AG04450 (cell line): ENCODE data around the gene RPL18A. TPM values are rescaled to one million over a fixed set of nuclear protein-coding genes. Genes with fewer than 3 reads are reported as not detected.
A peak's percentile ranks its signal among the peaks of the same experiment; 100 is the strongest.

ENCODE experiments used
- CTCF ChIA-PET: fragments of 300-600, 350-600 bp; formaldehyde crosslinking; extraction: SDS; loops from one replicate; lab custom pipeline; 2022; ENCODE audit warnings: antibody characterized with exemption, inconsistent platforms; lab: Charles Lee
- POLR2A ChIA-PET: fragments of 350-600 bp; formaldehyde crosslinking; extraction: SDS; loops from one replicate; lab custom pipeline; 2021; ENCODE audit warnings: antibody characterized with exemption, inconsistent platforms; lab: Yijun Ruan, JAX
- DNase-seq: peaks from one replicate; pipeline ENCODE4 v3.0.0-alpha.2; 2011; ENCODE audit warnings: low read depth, low spot score
- H3K27ac ChIP-seq: one replicate; pipeline ENCODE4 v1.5.1; 2012; ENCODE audit warnings: low read depth, low read length, control low read depth
- H3K27me3 ChIP-seq: one replicate; pipeline ENCODE4 v1.6.0; 2012; ENCODE audit warnings: low read length; ENCODE audit not compliant: control insufficient read depth, insufficient read depth
- H3K4me3 ChIP-seq: 2 replicates; pipeline ENCODE4 v1.5.1; 2011; ENCODE audit warnings: mild to moderate bottlenecking, low read depth, low read length, control low read depth
- H3K9me3 ChIP-seq: 2 replicates; pipeline ENCODE4 v1.5.1; 2012; ENCODE audit warnings: low read length; ENCODE audit not compliant: control insufficient read depth, insufficient read depth
- polyA plus RNA-seq: library from polyadenylated mRNA; depleted of rRNA; stranded (reverse); fragments of >200 nt; gene quantifications from 2 replicates; pipeline ENCODE4 v1.2.3, GENCODE V29; 2011
- TF ChIP-seq, protein P1 (sequence below): IDR thresholded peaks from 2 replicates; pipeline ENCODE4 v1.5.1; 2011; ENCODE audit warnings: low read depth, low read length, control low read depth, inconsistent platforms

Gene RPL18A
- polyA plus RNA-seq, 1 experiment = 890 TPM

DNA sequence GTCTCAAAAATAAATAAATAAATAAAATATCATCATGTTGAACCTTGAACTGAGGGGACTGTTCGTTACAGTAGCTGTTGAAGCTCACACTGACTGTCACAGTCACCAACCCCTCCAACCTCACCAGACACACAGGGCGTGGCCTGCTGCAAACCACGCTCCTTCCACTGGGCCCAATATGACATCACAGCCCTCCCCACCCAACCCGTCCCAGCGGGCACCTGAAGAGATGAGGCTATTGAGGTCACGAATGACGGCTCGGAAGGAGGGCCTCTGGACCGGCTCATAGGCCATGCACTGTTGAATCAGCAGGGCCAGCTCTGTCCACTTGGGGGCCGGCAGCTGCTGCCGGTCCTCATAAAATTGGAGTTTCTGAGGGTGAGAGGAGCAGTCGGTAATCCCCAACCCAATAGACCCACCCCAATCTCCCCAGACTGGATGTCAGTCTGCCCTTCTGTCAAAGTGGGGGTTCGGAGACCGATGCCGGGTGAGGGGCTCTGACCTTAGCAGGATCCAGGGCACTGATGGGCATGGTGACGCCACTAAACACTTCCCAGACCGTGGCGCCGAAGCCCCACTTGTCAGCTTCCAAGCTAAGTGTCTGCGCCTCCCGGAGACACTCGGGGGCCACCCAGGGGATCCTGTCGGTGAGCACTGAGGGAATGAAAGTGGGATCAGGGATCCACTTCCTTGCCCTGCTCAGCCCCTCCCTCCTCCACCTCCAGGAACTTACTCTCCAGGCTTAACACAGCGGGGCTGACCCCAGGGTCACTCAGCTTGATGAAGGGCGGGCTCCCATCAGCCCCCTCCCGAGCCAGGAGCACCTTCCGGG lies 25.1 kb upstream of the RPL18A start:
- TF ChIP-seq, protein P1, sequence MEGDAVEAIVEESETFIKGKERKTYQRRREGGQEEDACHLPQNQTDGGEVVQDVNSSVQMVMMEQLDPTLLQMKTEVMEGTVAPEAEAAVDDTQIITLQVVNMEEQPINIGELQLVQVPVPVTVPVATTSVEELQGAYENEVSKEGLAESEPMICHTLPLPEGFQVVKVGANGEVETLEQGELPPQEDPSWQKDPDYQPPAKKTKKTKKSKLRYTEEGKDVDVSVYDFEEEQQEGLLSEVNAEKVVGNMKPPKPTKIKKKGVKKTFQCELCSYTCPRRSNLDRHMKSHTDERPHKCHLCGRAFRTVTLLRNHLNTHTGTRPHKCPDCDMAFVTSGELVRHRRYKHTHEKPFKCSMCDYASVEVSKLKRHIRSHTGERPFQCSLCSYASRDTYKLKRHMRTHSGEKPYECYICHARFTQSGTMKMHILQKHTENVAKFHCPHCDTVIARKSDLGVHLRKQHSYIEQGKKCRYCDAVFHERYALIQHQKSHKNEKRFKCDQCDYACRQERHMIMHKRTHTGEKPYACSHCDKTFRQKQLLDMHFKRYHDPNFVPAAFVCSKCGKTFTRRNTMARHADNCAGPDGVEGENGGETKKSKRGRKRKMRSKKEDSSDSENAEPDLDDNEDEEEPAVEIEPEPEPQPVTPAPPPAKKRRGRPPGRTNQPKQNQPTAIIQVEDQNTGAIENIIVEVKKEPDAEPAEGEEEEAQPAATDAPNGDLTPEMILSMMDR = peak; percentile 22
- no peak for DNase-seq
- H3K27me3 ChIP-seq = peaks cover 6% of the 10 kb centered on the region
- no peak overlapping the region for H3K27ac ChIP-seq
- H3K4me3 ChIP-seq = no peak overlapping the region
- POLR2A ChIA-PET = no interaction called here
- peaks cover 6% of the 10 kb centered on the region; the same call in 1 of the 2 replicates for H3K9me3 ChIP-seq
- CTCF ChIA-PET = interaction anchor here (0.5 kb wide), 1 partner anchor 25 kb away, joined by 3 read pairs; no protein-coding TSS in a partner anchor

DNA sequence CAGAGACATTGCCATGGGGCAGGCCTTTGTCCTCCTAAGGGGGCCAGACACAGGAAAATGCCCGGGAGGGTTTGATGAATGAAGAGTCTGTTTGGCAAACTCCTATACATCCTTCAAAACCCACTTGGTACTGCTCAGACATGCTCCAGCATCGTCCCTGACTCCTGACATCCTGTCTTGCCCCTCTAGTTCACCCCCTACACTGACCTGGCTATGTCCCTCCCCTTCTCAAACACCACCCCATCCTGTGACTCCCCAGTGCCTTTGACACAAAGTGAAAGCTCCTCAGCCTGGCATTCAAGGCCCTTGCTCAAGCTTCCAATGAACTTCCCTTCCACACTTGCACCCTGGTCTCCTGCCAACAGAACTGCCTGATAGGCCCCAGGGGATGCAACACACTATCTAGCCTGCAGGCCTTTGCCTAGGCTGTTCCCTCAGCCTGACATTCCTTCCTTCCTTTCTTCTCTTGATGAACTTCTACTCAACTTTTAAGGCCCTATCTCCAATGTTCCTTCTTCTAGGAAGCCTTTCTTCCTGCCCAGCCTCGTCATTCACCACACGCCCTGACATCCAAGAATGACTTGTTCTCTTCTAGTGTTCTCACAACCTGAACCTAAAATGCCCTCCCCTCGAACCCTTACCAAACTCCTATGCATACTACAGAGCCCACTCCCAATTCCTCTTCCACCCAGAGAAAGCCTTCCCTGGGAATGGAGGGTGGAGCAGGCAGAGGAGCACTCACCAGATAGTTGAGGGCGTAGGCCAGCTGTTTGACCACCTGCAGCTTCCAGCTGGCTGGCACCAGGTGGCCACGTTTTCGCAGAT lies 24.3 kb upstream of the RPL18A start:
- Histone ChIP-seq H3K4me3 (no peak overlapping the region), H3K27me3 (peaks cover 6% of the 10 kb centered on the region), H3K27ac (no peak overlapping the region), H3K9me3 (peaks cover 6% of the 10 kb centered on the region; the same call in 1 of the 2 replicates)
- TF ChIP-seq, protein P1 = no peak
- no peak for DNase-seq
- ChIA-PET CTCF (no interaction called here), POLR2A (no interaction called here)

DNA sequence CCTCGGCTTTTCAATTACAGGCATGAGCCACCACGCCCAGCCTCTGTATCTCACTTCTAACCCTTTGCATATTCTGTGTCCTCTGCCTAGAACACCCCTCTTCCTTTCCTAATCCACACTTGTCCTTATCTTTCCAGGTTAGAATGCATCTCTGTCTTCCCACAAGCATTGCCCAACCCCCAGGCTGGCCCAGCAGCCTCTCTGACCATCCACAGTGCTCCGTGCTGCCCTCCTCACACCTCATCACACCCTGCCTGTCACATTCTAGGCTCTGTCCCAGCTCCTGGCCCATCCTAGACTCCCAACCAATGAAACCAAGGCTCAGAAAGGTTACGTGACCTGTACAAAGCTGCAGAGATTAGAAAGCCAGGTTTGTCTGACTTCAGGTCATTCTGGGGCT lies 23.2 kb upstream of the RPL18A start:
- H3K4me3 ChIP-seq = no peak overlapping the region
- no peak for DNase-seq
- CTCF ChIA-PET = interaction anchor here (0.6 kb wide), 1 partner anchor 74 kb away, joined by 5 read pairs; no protein-coding TSS in a partner anchor
- peaks cover 6% of the 10 kb centered on the region for H3K27me3 ChIP-seq
- peaks cover 1% of the 10 kb centered on the region; the same call in 1 of the 2 replicates for H3K9me3 ChIP-seq
- TF ChIP-seq, protein P1 = no peak
- POLR2A ChIA-PET = no interaction called here
- no peak overlapping the region for H3K27ac ChIP-seq

DNA sequence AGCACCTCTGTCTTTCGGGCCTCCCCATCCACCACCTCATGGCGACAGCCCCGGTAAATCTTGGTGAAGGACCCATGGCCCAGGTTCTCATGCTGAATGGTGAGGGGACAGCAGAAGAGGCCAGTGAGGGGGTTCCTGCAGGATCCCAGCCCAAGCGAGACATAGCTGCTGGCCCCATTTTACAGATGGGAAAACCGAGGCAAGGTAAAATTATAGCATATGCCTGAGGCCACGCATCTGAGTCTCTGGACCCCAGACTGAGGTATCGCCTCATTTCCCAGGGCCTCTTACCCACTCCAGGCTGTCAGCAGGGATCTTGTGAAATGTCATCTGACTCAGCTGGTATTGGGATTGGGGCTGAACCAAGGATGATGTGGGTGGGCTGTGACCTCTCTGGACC lies 21.7 kb upstream of the RPL18A start:
- TF ChIP-seq, protein P1 = no peak
- Histone ChIP-seq H3K9me3 (no peaks in the 10 kb centered on the region; the same call in 1 of the 2 replicates), H3K27ac (no peak overlapping the region), H3K27me3 (peaks cover 4% of the 10 kb centered on the region), H3K4me3 (no peak overlapping the region)
- CTCF ChIA-PET = interaction anchor here (0.5 kb wide), 1 partner anchor 33 kb away, joined by 6 read pairs; no protein-coding TSS in a partner anchor
- POLR2A ChIA-PET = no interaction called here
- DNase-seq = no peak
